Caco-2 (cell line): ENCODE data around the gene ZNF518B. TPM values are rescaled to one million over a fixed set of nuclear protein-coding genes. Genes with fewer than 3 reads are reported as not detected.

Source experiments
- BruUV-seq: library from RNA; stranded (reverse); fragments of 400-500 nt; replicated peaks from 2 replicates; lab custom pipeline; 2021; lab: Mats Ljungman, UMichigan
- CTCF ChIA-PET: fragments of 300-600 bp; sonication (Branson Sonifier 250); formaldehyde crosslinking; loops from one replicate; lab custom pipeline; 2022; ENCODE audit warnings: antibody characterized with exemption; lab: Charles Lee
- POLR2A ChIA-PET: fragments of 300-600 bp; sonication (Branson Sonifier 250); formaldehyde crosslinking; loops from one replicate; lab custom pipeline; 2022; ENCODE audit warnings: antibody characterized with exemption; lab: Charles Lee
- DNase-seq, 2 experiments: peaks; one replicate each; pipeline versions ENCODE4 v3.0.0 to v3.0.0-alpha.2; 2020 to 2022
- H3K27me3 ChIP-seq: replicated peaks from 2 replicates; pipeline ENCODE4 v1.6.0; 2011; ENCODE audit warnings: low read length; ENCODE audit not compliant: control insufficient read depth, insufficient read depth
- H3K36me3 ChIP-seq: 2 replicates; pipeline ENCODE4 v1.5.1; 2011; ENCODE audit warnings: low read length; ENCODE audit not compliant: control insufficient read depth, insufficient read depth
- H3K4me1 ChIP-seq: fragments of 250-450 bp; sonication (Bioruptor Pico); 2 replicates; pipeline ENCODE4 v1.5.1; 2020; ENCODE audit warnings: mild to moderate bottlenecking
- H3K4me3 ChIP-seq: 2 replicates; pipeline ENCODE4 v1.5.1; 2011; ENCODE audit warnings: low read depth, mild to moderate bottlenecking, control low read depth, low read length
- H3K9me3 ChIP-seq: fragments of 250-450 bp; sonication (Bioruptor Pico); 2 replicates; pipeline ENCODE4 v1.5.1; 2020; ENCODE audit warnings: mild to moderate bottlenecking, moderate library complexity
- H3K27ac Mint-ChIP-seq: one replicate; pipeline ENCODE4 v1.8.0; 2022; ENCODE audit warnings: mixed read lengths; ENCODE audit not compliant: unreplicated experiment
- H3K27me3 Mint-ChIP-seq: one replicate; pipeline ENCODE4 v1.8.0; 2022; ENCODE audit warnings: mixed read lengths; ENCODE audit not compliant: insufficient read depth, unreplicated experiment
- H3K36me3 Mint-ChIP-seq: one replicate; pipeline ENCODE4 v1.8.0; 2022; ENCODE audit warnings: mild to moderate bottlenecking, mixed read lengths; ENCODE audit not compliant: insufficient read depth, unreplicated experiment
- H3K4me1 Mint-ChIP-seq: one replicate; pipeline ENCODE4 v1.8.0; 2022; ENCODE audit warnings: low read depth, mixed read lengths; ENCODE audit not compliant: unreplicated experiment
- H3K4me3 Mint-ChIP-seq: one replicate; pipeline ENCODE4 v1.8.0; 2022; ENCODE audit warnings: mild to moderate bottlenecking, moderate library complexity, mixed read lengths; ENCODE audit not compliant: unreplicated experiment
- H3K9me3 Mint-ChIP-seq: one replicate; pipeline ENCODE4 v1.8.0; 2022; ENCODE audit warnings: mixed read lengths; ENCODE audit not compliant: unreplicated experiment
- CTCF ChIP-seq, 2 experiments: fragments of 200-600 bp in 1 of 2; IDR thresholded peaks; 1 replicate in 1 of 2; 2 replicates in 1 of 2; pipeline versions ENCODE4 v1.5.1 to v1.8.0; 2011 to 2022; ENCODE audit warnings: antibody characterized with exemption in 1 of 2, control low read depth in 1 of 2, inconsistent platforms in 1 of 2, low read depth in 1 of 2, low read length in 1 of 2, mild to moderate bottlenecking in 1 of 2, moderate library complexity in 1 of 2; ENCODE audit not compliant: insufficient read depth in 1 of 2, severe bottlenecking in 1 of 2, unreplicated experiment in 1 of 2
- intact Hi-C: fragments of 100-400 bp; cut with micrococcal nuclease; formaldehyde crosslinking; loops from one replicate; pipeline ENCODE4 v1.10.0; 2022; ENCODE audit not compliant: unreplicated experiment
- total RNA-seq: library from RNA; stranded (reverse); gene quantifications from 2 replicates; pipeline ENCODE4 v1.2.3, GENCODE V29; 2022

Gene ZNF518B
- total RNA-seq, 1 experiment from 2014 or later, result not detected

- Mint-ChIP-seq H3K27me3 (no peaks in the 10 kb centered on the region), H3K36me3 (no peaks in the 10 kb centered on the region), H3K27ac (no peak overlapping the region), H3K4me3 (no peak overlapping the region), H3K9me3 (peaks cover 13% of the 10 kb centered on the region), H3K4me1 (no peaks in the 10 kb centered on the region)
- Histone ChIP-seq H3K4me3 (no peak overlapping the region), H3K9me3 (no peaks in the 10 kb centered on the region), H3K36me3 (no peaks in the 10 kb centered on the region), H3K4me1 (no peaks in the 10 kb centered on the region), H3K27me3 (no peaks in the 10 kb centered on the region)
- no peak for TF ChIP-seq CTCF (IDR thresholded peaks at IDR 0.05; ENCODE audit: insufficient read depth in 1 of 2, low read depth in 1 of 2, low read length in 1 of 2, severe bottlenecking in 1 of 2, unreplicated experiment in 1 of 2)
- CTCF ChIA-PET, result no interaction called here
- POLR2A ChIA-PET, result no interaction called here
- no peak for DNase-seq
- intact Hi-C loops, result no loop called here
- BruUV-seq, result no TSS peak
Measured at GRCh38 chr4:10456595-10457254, 501 bp downstream of the ZNF518B start.

- ChIA-PET POLR2A (no interaction called here), CTCF (no interaction called here)
- Histone ChIP-seq H3K36me3 (no peaks in the 10 kb centered on the region), H3K4me1 (no peaks in the 10 kb centered on the region), H3K4me3 (no peak overlapping the region), H3K9me3 (no peaks in the 10 kb centered on the region), H3K27me3 (no peaks in the 10 kb centered on the region)
- intact Hi-C loops, result no loop called here
- H3K27me3 Mint-ChIP-seq, result no peaks in the 10 kb centered on the region
- no peaks in the 10 kb centered on the region for H3K4me1 Mint-ChIP-seq
- H3K36me3 Mint-ChIP-seq, result no peaks in the 10 kb centered on the region
- no TSS peak for BruUV-seq
- no peak for DNase-seq
- H3K9me3 Mint-ChIP-seq, result peaks cover 13% of the 10 kb centered on the region
- no peak overlapping the region for H3K27ac Mint-ChIP-seq
- no peak overlapping the region for H3K4me3 Mint-ChIP-seq
- no peak for TF ChIP-seq CTCF (IDR thresholded peaks at IDR 0.05; ENCODE audit: insufficient read depth in 1 of 2, low read depth in 1 of 2, low read length in 1 of 2, severe bottlenecking in 1 of 2, unreplicated experiment in 1 of 2)
Measured at GRCh38 chr4:10456260-10456594, 999 bp downstream of the ZNF518B start.

GRCh38 chr4:10455133-10455532, 2.1 kb downstream of the ZNF518B start:
- no peak for TF ChIP-seq CTCF (IDR thresholded peaks at IDR 0.05; ENCODE audit: insufficient read depth in 1 of 2, low read depth in 1 of 2, low read length in 1 of 2, severe bottlenecking in 1 of 2, unreplicated experiment in 1 of 2)
- Histone ChIP-seq H3K27me3 (no peaks in the 10 kb centered on the region), H3K9me3 (no peaks in the 10 kb centered on the region), H3K4me3 (no peak overlapping the region), H3K36me3 (no peaks in the 10 kb centered on the region), H3K4me1 (no peaks in the 10 kb centered on the region)
- no peaks in the 10 kb centered on the region for H3K36me3 Mint-ChIP-seq
- peaks cover 10% of the 10 kb centered on the region for H3K9me3 Mint-ChIP-seq
- DNase-seq, result no peak
- ChIA-PET POLR2A (no interaction called here), CTCF (no interaction called here)
- intact Hi-C loops, result no loop called here
- H3K4me3 Mint-ChIP-seq, result no peak overlapping the region
- no peaks in the 10 kb centered on the region for H3K27me3 Mint-ChIP-seq
- no peaks in the 10 kb centered on the region for H3K4me1 Mint-ChIP-seq
- H3K27ac Mint-ChIP-seq, result no peak overlapping the region
- BruUV-seq, result no TSS peak
